ENCODE measurements around the gene SLC44A5.
"Not testable (repeated sequence)": the region's sequence is repeated elsewhere in the genome, so short reads cannot be mapped to it uniquely, and the experiment has no call there.

The SLC44A5 gene

DNA sequence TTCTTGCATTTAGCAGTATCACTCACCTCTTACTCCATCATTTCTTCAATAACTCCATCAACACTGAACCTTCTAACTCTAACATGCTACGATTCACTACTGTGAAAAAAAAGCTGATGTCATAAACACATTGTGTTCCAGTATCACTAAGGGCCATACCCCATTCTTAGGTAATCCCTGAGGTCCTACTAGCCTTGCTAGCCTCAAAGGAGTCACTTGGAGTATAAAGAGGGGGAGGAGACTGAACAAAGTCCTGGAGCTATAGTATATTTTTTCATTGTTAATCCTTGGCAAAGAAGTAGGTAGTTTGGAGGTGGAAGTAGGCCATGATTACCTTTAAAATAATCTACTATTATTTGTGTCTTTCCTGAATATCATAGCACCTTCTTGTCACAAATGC is at the start of gene SLC44A5:
TSS of gene SLC44A5 (minus strand) at position 101 of the 400 bp plus-strand sequence. CDS start 69,667 bp downstream, outside the sequence.
- no peak for DNase-seq (ENCODE audit: low read depth)

DNA sequence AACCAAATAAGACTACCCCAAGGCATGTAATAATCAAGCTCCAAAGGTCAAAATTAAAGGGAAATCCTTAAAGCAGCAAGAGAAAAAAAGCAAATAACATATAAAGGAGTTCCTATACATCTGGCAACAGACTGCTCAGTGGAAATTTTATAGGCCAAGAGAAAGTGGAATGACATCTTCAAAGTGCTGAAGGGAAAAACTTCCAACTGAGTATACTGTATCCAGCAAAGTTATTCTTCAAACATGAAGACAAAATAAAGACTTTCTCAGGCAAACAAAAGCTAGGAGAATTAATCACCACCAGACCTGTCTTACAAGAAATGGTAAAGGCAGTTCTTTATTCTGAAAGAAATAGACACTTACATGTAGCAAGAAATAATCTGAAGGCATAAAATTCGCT is 45.0 kb upstream of the SLC44A5 start:
- no peak for DNase-seq (ENCODE audit: low read depth)

DNA sequence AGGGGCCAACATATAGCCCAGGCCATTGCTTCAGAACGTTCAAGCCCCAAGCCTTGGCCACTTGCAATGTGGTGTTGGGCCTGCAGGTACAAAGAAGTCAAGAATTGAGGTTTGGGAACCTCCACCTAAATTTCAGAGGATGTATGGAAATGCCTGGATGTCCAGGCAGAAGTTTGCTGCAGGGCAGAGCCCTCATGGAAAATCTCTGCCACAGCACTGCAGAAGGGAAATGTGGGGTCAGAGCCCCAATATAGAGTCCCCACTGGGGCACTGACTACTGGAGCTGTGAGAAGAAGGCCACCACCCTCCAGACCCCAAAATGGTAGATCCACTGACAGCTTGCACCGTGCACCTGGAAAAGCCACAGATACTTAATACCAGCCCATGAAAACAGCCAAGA is 36.3 kb upstream of the SLC44A5 start:
- not testable (repeated sequence) for DNase-seq (ENCODE audit: low read depth)

DNA sequence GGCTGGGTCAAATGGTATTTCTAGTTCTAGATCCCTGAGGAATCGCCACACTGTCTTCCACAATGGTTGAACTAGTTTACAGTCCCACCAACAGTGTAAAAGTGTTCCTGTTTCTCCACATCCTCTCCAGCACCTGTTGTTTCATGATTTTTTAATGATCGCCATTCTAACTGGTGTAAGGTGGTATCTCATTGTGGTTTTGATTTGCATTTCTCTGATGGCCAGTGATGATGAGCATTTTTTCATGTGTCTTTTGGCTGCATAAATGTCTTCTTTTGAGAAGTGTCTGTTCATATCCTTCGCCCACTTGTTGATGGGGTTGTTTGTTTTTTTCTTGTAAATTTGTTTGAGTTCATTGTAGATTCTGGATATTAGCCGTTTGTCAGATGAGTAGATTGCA is 34.2 kb upstream of the SLC44A5 start:
- DNase-seq (ENCODE audit: low read depth) = not testable (repeated sequence)

DNA sequence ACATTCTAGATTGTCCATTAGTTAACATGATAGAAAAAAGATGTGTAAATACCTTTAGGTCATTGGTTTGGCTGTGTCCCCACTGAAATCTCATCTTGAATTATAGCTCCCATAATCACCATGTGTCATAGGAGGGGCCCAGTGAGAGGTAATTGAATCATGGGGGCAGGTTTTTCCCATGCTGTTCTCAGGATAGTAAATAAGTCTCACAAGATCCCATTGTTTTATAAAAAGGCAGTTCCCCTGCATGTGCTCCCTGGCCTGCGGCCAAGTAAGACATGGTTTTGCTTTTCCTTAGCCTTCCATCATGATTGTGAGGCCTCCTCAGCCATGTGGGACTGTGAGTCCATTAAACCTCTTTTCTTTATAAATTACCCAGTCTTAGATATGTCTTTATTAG is 32.5 kb upstream of the SLC44A5 start:
- no peak for DNase-seq (ENCODE audit: low read depth)

DNA sequence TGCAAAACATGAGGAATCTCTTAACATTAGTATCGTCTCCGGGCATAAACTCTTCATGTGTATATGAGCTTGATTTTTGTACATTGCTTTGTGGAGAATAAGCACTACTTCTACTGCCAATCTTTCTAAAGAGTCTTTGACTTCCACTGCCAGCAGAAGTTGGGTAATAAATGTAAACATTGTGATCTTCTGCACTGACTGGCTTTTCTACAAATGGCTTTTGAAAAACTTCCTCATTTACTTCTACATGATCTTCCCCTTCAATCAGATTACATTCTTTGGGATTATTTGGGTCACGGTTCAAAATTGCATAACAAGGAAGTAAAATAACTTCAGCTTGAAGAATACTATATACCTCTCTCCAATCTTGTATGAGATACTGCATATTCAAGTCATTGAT is 30.4 kb upstream of the SLC44A5 start:
- DNase-seq (ENCODE audit: low read depth) = no peak

DNA sequence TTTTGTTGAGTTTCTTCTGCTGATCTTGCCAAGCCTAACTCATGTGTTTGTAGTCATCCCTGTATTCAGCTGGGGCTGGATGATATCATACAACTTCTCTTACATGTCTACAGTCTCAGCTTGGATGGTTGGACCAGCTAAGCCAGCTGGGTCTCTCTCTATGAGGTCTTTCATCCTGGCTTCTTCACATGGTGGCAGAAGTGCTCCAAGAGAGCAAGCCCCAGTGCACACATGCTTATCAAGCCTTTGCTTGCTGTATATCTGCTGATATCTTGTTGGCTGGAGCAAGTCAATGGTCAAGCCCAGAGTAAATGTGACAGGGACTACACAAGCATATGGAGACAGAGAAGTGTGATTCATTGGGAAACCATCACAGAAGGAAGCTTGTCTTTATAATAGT is 29.2 kb upstream of the SLC44A5 start:
- DNase-seq (ENCODE audit: low read depth) = no peak

DNA sequence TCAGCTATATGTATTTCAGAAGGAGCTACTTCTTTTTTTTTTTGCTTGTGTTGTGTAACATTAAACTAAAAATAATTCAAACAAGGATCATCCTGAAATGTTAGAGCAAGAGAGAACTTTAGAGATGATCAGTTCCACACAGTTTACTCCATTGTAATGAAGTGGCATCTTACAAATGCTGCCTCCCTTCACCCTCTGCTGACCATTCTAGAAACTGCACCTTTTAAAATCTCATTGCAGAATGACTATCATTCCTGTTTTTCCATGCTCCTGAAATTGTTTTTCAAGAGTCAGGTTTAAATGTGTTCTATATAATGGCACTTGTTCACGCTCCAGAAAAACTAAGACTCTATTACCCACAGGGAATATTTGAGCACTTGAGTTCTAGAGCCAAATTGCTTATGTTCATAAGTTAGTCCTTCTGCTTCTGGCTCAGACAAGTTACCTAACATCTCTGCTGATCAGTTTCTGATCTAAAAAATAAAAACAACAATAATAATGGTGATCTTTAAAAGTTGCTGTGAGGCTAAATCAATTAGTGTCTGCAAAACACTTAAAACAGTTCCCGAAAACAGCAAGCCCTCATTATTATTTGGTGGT is 21.5 kb upstream of the SLC44A5 start:
- no peak for DNase-seq (ENCODE audit: low read depth)

DNA sequence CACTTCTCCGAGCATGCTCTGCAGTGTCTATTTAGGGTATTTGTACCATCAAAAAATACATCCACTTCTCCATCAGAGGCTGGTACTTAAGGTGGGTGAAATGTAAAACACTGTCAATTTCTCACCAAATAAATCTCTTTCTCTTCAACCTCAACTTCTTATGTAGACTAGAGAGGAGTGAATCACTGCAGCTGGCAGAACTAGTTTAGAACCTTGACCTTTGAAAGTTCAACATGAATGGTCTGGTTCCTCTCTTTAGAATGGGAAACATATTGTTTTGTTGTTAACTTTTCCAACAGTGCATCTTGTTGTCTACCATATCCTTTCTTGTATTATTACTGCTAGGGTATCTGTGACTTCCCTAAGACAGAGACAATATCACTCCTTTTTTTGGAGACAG is 20.1 kb upstream of the SLC44A5 start:
- no peak for DNase-seq (ENCODE audit: low read depth)

DNA sequence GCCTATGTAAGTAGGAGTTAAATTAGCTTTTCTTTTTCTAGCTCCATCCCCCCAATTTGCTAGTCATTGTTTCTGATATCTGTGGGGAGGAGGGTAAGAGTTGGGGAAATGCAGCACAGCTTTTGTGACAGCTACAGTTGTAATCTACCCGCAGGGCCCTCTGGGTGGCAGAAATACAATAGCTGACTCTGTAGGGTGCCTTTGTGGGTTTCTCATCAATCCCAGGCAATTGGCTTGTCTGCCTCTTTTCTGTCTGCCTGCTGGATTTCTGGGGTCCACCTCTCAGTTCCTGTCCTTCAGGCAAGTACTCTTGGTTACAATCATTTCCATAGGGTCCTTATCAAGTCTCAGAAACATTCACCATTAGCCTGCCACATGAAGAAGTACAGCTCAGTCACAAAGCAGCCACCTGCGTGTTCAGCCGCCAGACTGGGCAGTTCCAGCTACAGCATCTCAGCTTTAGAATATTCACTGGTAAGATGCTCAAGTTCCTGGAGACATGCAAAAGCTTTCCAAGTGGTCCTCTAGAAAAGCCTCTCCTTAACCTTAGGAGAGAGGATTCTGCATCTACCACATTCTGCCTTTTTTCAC is 19.2 kb upstream of the SLC44A5 start:
- DNase-seq (ENCODE audit: low read depth) = no peak

DNA sequence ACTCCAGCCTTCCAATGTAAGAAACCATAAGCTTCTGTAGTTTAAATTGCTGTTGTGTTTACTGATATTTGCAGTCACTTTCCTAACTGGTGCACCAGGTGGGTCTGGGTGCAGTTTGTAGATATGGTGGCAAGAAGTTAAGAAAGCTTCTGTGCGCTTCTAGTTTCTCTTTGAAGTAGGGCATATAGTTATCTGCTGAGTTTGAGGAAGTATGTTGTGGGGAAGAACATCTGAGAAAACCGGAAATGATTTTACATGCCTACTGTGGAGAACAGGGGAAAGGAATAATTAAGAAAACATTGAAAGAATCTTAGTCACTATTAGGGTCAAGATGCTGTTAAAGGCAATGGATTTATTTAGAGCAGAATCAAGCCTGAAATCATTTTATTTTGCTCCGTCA is 14.9 kb upstream of the SLC44A5 start:
- no peak for DNase-seq (ENCODE audit: low read depth)

DNA sequence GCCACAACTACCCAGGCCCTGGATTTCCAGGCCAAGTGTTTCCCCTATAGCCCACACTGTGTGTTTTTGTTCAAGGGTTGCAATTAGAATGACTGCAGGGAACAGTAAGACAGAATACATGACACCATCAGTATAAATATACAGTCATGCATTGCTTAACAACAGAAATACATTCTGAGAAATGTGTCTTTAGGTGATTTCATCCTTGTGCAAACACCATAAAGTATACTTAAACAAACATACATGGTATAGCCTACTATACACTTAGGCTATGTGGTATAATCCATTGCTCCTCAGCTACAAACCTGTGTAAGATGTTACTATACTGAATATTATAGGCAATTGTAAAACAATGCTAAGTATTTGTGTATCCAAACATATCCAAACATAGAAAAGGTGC is 7.5 kb upstream of the SLC44A5 start:
- no peak for DNase-seq (ENCODE audit: low read depth)

DNA sequence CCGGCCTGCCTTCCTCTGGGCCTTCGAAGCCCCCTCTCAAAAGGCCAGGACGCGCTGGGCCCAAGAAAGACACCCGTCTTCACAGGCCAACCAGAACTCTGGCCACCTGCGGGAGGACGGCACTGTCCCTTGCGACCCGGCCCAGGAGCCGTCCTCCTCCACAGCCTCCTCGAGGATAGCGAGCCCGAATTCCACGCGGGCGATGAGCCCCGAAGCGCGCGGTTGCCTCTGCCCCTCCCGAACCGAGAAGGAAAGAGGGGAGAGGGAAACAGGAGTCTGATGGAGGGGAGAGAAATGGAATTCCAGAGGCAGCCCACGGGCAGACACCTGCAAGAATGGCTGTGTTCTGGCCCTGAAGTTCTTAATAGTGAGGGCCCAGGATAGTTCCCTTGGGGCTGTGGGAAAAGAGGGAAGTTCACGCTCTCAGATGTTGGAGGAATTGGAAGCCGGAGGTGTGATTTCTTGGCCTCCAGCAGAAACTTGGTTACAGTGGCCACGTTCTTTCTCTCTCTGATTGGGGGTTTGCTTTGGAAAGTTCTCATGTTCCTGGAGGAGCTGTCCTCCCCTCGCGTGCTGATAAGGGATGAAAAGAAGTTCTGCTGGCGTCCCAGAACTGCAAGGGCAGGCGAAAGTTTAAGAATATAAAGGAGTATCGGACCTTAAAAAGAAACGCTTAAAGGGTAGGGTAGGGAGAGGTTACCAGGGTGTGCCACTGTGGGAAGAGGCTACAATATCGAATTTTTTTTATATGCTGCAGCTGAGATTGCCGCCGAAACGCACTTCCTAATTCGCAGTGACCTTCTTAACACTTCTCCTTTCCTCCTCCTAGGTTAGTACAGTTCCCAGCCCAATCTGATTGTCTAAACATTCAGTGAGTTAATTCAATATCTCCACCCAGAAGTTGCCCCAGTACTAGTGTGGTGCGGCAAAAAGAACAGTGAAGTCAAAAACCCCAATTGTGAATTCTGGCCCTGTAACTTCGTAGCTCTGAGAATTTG is 5.8 kb upstream of the SLC44A5 start:
- DNase-seq (ENCODE audit: low read depth) = no peak

DNA sequence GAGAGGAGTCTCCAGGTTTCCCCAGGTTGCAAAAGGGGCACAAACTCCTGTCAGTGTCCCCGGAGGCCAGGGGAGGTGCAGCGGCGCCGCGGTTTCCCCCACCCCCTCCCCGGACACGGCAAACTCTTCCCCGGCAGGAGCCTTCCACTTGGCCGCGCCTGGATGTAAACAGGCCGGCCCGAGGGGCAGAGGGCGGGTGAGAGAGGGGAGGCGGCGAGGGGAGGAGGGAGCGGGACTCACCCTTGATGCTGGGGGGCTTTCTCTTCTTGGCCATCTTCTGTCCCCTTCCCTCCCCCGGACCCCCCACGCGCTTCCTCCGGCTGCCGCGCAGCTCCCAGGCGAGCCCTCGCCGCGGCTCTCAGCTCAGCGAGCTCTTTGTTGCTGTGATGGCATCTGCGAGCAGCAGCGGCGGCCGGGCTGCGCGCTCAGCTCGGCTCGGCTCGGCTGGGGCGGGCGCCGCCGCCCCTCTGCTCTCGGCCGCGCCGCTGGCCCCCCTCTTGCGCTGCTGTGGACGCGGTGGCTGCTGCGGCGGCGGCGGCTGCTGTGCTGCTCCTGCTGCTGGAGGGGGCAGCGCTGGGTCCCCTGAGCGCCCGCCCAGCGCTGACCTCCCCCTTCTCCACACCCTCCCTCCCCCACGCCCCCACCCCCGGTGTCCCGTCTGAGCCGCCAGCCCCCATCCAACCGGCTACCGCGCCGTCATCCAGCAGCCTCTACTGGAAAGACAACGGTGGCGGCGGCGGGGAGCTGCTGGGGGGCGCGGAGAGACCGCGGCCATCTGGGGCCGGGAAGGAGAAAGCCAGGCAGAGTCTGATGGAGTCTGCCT is 4.9 kb upstream of the SLC44A5 start:
- no peak for DNase-seq (ENCODE audit: low read depth)

DNA sequence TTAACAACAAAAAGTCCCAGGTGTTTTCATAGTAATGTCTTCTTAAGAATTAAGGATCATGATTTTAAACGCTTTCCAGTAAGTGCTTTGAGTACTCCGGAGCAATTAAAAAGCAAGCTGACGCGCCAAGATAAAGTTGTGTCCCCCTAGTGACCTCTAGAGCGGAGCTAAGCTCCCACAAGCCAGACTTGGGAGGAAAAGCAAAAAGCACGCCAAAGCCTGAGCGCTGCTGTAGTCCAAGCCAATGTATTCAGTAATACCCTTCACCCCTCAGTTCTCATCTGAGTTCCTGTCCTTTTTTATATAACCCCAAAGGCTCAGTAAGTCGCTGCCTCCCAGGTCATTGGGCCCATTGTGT is 3.5 kb upstream of the SLC44A5 start:
- no peak for DNase-seq (ENCODE audit: low read depth)

DNA sequence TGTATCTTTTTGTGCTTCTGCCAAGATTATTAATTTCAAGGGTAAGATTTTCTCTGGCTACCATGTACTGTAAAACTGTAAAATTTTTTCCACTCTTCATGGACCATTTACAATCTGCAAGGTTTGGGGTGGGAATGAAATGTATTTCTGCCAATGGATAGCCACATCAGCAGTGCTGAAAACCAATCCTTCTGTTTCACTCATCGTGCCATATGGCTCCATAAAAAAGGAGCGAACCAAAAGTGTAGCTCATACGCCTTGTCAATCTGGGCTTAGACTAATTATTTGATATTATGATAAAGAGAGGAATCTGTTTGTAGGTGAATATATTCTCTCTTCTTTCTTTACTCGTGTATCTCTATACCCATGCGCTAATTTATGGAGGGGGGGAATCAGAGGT is 3.0 kb upstream of the SLC44A5 start:
- DNase-seq (ENCODE audit: low read depth) = no peak

DNA sequence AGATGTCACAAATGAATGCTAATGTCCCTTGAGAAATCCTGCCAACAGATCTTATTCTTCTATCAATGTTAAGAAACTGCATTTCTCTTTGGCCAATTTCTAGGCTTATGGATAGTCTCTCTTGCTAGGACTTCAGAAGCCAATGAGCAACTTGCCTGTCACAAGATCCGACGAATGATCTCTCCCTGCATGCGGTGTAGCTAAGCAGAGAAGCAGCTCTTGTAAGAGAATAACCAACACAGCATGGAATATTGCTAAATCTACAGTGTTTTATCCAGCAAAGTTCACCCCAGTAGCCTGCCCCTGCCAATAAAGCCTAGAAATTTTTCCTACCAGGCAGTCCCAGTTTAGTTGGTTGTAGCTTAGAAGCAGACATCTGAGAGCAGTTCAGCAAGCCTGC is 2.1 kb upstream of the SLC44A5 start:
- no peak for DNase-seq (ENCODE audit: low read depth)

DNA sequence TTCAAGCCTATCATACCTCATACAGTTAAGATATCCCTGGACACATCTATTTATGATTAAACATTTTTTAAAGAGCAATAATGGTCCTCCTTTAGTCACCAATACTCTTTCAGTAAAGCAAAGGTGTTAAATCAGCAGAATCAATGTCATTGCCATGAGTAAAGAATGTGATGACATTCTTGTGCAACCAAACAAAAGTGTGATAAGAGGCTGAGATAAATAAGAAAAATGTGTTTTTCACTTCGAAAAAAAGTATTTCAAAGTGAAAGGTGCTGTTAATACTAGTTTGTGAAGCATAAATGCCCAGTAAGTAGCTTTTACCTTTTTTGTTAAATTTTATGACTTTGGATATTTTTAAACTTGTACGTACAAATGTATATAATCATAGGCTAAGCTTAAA is 8.4 kb downstream of the SLC44A5 start:
- DNase-seq (ENCODE audit: low read depth) = no peak

DNA sequence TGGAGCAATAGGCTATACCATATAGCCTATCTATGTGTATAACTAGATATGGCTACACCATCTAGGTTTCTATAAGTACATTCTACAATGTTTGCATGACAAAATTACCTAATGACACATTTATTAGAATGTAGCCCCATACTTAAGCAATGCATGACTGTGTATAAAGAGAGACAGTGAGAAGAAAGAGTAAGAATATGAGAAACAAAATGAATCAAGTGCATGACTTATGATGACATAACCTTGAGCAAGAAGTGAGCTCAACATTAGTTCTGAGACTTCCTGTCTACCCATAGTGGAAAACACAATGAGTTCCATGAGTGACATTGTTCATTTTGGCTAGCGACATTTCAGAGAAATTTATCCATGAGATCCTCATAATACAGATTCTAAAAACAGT is 10.1 kb downstream of the SLC44A5 start:
- no peak for DNase-seq (ENCODE audit: low read depth)

DNA sequence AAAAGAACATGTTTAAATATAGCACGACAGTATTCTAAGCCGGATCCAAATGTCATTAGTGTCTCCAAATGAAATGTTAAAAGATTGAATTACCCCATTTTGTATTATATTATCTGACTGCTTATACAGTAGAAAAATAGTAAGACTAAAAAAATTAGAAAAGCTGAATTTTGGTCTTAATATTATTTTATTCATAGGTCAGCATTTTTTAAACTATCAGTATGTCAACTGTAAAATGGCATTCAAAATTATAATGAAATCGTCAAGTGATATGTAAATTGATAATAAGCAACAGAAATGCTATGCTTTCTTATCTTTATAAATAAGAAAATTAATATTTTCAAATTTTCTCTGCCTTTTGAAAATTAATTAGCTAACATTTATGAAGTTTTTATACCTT is 16.6 kb downstream of the SLC44A5 start:
- no peak for DNase-seq (ENCODE audit: low read depth)

DNA sequence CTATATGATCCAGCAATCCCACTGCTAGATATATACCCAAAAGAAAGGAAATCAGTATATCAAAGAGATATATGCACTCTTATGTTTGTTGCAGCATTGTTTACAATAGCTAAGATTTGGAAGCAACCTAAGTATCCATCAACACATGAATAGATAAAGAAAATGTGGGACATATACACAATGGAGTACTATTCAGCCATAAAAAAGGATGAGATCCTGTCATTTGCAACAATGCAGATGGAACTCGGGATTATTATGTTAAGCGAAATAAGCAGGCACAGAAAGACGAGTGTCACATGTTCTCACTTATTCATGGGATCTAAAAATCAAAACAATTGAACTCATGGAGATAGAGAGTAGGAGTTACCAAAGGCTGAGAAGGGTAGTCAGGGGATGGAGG is 17.5 kb downstream of the SLC44A5 start:
- DNase-seq (ENCODE audit: low read depth) = not testable (repeated sequence)

DNA sequence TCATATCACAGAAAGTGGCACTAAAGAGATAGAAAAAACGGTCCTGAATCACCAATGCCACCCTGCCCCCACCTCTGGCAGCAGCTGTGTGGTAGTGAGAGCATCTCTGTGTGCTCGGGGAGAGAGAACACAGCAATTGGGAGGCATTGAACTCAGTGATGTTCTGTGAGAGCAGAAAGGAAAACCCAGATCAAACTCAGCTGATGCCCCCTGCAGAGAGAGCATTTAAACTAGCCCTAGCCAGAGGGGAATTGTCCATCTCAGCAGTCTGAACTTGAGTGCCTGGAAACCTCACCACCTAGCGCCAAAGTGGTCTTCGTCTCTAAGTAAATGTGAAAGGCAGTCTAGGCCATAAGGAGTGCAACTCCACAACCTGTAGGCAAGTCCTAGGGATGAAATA is 21.3 kb downstream of the SLC44A5 start:
- DNase-seq (ENCODE audit: low read depth) = no peak
